B cell (primary cell): ENCODE measurements around the gene CNTNAP2. TPM values are rescaled to one million over a fixed set of nuclear protein-coding genes. Genes with fewer than 3 reads are reported as not detected.

Source experiments
- ATAC-seq: fragments of 200-7000 bp; cut with Tn5 transposase; one replicate; pipeline ENCODE4 v1.10.0; 2021; ENCODE audit warnings: low read depth, mild to moderate bottlenecking, moderate number of reproducible peaks, moderate library complexity
- CTCF ChIA-PET: fragments of 350-600 bp; sonication (Branson Sonifier 250); formaldehyde crosslinking; loops from one replicate; lab custom pipeline; 2021; ENCODE audit warnings: antibody characterized with exemption, inconsistent platforms; lab: Charles Lee
- POLR2A ChIA-PET: fragments of 350-600 bp; sonication (Branson Sonifier 250); formaldehyde crosslinking; loops from one replicate; lab custom pipeline; 2021; ENCODE audit warnings: antibody characterized with exemption; lab: Charles Lee
- DNase-seq: peaks from one replicate; pipeline ENCODE4 v3.0.0; 2013
- H2AFZ ChIP-seq: 2 replicates; pipeline ENCODE4 v1.6.1; 2012; ENCODE audit warnings: mild to moderate bottlenecking, low read depth, low read length; ENCODE audit not compliant: insufficient read depth, poor library complexity, severe bottlenecking
- H3K27ac ChIP-seq, 2 donors: 1 replicate in 1 of 2; 2 replicates in 1 of 2; pipeline ENCODE4 v1.5.1; 2012 to 2013; ENCODE audit warnings: low read length in 2 of 2, mild to moderate bottlenecking in 2 of 2, moderate library complexity in 1 of 2
- H3K27me3 ChIP-seq, 4 experiments: fragments of 200-600 bp in 1 of 4; sonication (generic) in 1 of 4; replicated peaks in 1 of 4; 1 replicate in 2 of 4; 2 replicates in 2 of 4; pipeline versions ENCODE4 v1.6.1 to v1.7.0; 2013 to 2016; ENCODE audit warnings: low read length in 3 of 4, mild to moderate bottlenecking in 2 of 4, mixed read lengths in 1 of 4, moderate library complexity in 1 of 4; ENCODE audit not compliant: insufficient read depth in 4 of 4, control insufficient read depth in 3 of 4; ENCODE audit errors: control extremely low read depth in 1 of 4
- H3K36me3 ChIP-seq, 2 experiments: replicated peaks in 1 of 2; 1 replicate in 1 of 2; 2 replicates in 1 of 2; pipeline versions ENCODE4 v1.6.1 to v1.7.1; 2013; ENCODE audit warnings: low read length in 1 of 2; ENCODE audit not compliant: insufficient read depth in 2 of 2, control insufficient read depth in 1 of 2; ENCODE audit errors: control extremely low read depth in 1 of 2, extremely low read depth in 1 of 2
- H3K4me1 ChIP-seq, 2 donors: fragments of 200-600 bp in 1 of 2; sonication (generic) in 1 of 2; 1 replicate in 1 of 2; 2 replicates in 1 of 2; pipeline versions ENCODE4 v1.5.1 to v1.6.1; 2013 to 2017; ENCODE audit warnings: low read length in 2 of 2; ENCODE audit not compliant: control insufficient read depth in 2 of 2, insufficient read depth in 2 of 2
- H3K4me2 ChIP-seq: replicated peaks from 2 replicates; pipeline ENCODE3; 2012; ENCODE audit warnings: mild to moderate bottlenecking, low read depth, low read length; ENCODE audit not compliant: poor library complexity, severe bottlenecking
- H3K4me3 ChIP-seq, 5 experiments: fragments of 200-600 bp in 1 of 5; sonication (generic) in 1 of 5; 1 replicate in 3 of 5; 2 replicates in 2 of 5; pipeline versions ENCODE4 v1.5.1 to v1.7.0; 2011 to 2016; ENCODE audit warnings: low read length in 4 of 5, mild to moderate bottlenecking in 4 of 5, low read depth in 2 of 5, control low read depth in 1 of 5, moderate library complexity in 1 of 5; ENCODE audit not compliant: insufficient read depth in 1 of 5; ENCODE audit errors: control extremely low read depth in 1 of 5, extremely low read depth in 1 of 5
- H3K79me2 ChIP-seq: fragments of 200-600 bp; sonication (generic); one replicate; pipeline ENCODE4 v1.6.0; 2016; ENCODE audit warnings: low read length; ENCODE audit not compliant: control insufficient read depth, insufficient read depth
- H3K9ac ChIP-seq: fragments of 200-600 bp; sonication (generic); 2 replicates; pipeline ENCODE4 v1.6.1; 2017; ENCODE audit warnings: mild to moderate bottlenecking, low read length, moderate library complexity
- H3K9me3 ChIP-seq, 3 donors: one replicate each; pipeline versions ENCODE4 v1.6.1 to v1.7.1; 2013; ENCODE audit warnings: low read length in 2 of 3; ENCODE audit not compliant: control insufficient read depth in 2 of 3, insufficient read depth in 1 of 3; ENCODE audit errors: control extremely low read depth in 1 of 3
- H4K20me1 ChIP-seq: 2 replicates; pipeline ENCODE4 v1.6.0; 2012; ENCODE audit warnings: mild to moderate bottlenecking, low read length; ENCODE audit not compliant: insufficient read depth, control insufficient read depth, poor library complexity, severe bottlenecking
- H3K27ac Mint-ChIP-seq: one replicate; pipeline ENCODE4 v1.8.0; 2021; ENCODE audit warnings: mixed read lengths
- H3K27me3 Mint-ChIP-seq: one replicate; pipeline ENCODE4 v1.8.0; 2021; ENCODE audit warnings: mixed read lengths
- H3K4me1 Mint-ChIP-seq: one replicate; pipeline ENCODE4 v1.8.0; 2021; ENCODE audit warnings: mixed read lengths
- H3K4me3 Mint-ChIP-seq: one replicate; pipeline ENCODE4 v1.8.0; 2021; ENCODE audit warnings: mixed read lengths
- H3K9me3 Mint-ChIP-seq: one replicate; pipeline ENCODE4 v1.8.0; 2022; ENCODE audit warnings: mixed read lengths; ENCODE audit not compliant: insufficient read depth
- CTCF ChIP-seq: fragments of 200-600 bp; IDR thresholded peaks from one replicate; pipeline ENCODE4 v1.8.0; 2022; ENCODE audit warnings: antibody characterized with exemption, mild to moderate bottlenecking
- EZH2 ChIP-seq: IDR thresholded peaks from 2 replicates; pipeline ENCODE4 v1.6.1; 2012; ENCODE audit warnings: borderline replicate concordance, low read depth, mild to moderate bottlenecking, moderate library complexity, low read length; ENCODE audit not compliant: insufficient read depth, poor library complexity, severe bottlenecking
- WGBS: methylation state at CpG from one replicate; pipeline ENCODE4 v1.1.5; 2013; ENCODE audit warnings: missing lambda C conversion rate; ENCODE audit not compliant: insufficient coverage; 5-methylcytosine and 5-hydroxymethylcytosine counted together
- intact Hi-C: fragments of 100-400 bp; cut with micrococcal nuclease; formaldehyde crosslinking; loops from one replicate; pipeline ENCODE4 v1.10.0; 2022
- polyA plus RNA-seq: library from polyadenylated mRNA; depleted of rRNA; stranded (reverse); fragments of >200 nt; gene quantifications from 2 replicates; pipeline ENCODE4 v1.2.3, GENCODE V29; 2012
- total RNA-seq, 2 donors: library from RNA; stranded (reverse); fragments of 120-200 nt in 1 of 2; gene quantifications; 1 replicate in 1 of 2; 2 replicates in 1 of 2; pipeline versions ENCODE4 v1.2.3 to v1.2.4, GENCODE V29; 2013 to 2022

CNTNAP2 gene
- total and polyA plus RNA-seq, 2 donors (not counting 1 experiment from before 2014, with no cell fraction given) = 7.4 to 16.6 TPM

- no peak overlapping the region for H3K27ac Mint-ChIP-seq
- Histone ChIP-seq H3K36me3 (no peaks in the 10 kb centered on the region), H2AFZ (no peak overlapping the region), H3K4me2 (no peak overlapping the region), H3K9ac (no peak overlapping the region), H3K27me3 (no peaks in the 10 kb centered on the region), H3K27ac (no peak overlapping the region), H3K9me3 (no peaks in the 10 kb centered on the region), H3K4me3 (no peak overlapping the region), H4K20me1 (no peaks in the 10 kb centered on the region), H3K4me1 (no peaks in the 10 kb centered on the region), H3K79me2 (no peaks in the 10 kb centered on the region)
- 90% methylated on average over 1 of the region's 1 CpG for WGBS
- H3K4me1 Mint-ChIP-seq = no peaks in the 10 kb centered on the region
- POLR2A ChIA-PET = no interaction called here
- TF ChIP-seq EZH2 (no peak), CTCF (no peak)
- H3K9me3 Mint-ChIP-seq = no peaks in the 10 kb centered on the region
- no peak overlapping the region for H3K4me3 Mint-ChIP-seq
- peaks cover 3% of the 10 kb centered on the region for H3K27me3 Mint-ChIP-seq
- ATAC-seq (no peak), DNase-seq (no peak)
- intact Hi-C loops = no loop called here
- CTCF ChIA-PET = no interaction called here
Measured at GRCh38 chr7:148105853-148106252, 1989.3 kb downstream of the CNTNAP2 start.

GRCh38 chr7:148107443-148108127 lies 1991.0 kb downstream of the CNTNAP2 start:
- Histone ChIP-seq H3K79me2 (no peaks in the 10 kb centered on the region), H4K20me1 (no peaks in the 10 kb centered on the region), H3K9ac (no peak overlapping the region), H3K36me3 (no peaks in the 10 kb centered on the region), H3K4me1 (no peaks in the 10 kb centered on the region), H3K9me3 (no peaks in the 10 kb centered on the region), H3K4me3 (no peak overlapping the region), H3K4me2 (no peak overlapping the region), H3K27me3 (no peaks in the 10 kb centered on the region), H2AFZ (no peak overlapping the region), H3K27ac (no peak overlapping the region)
- no peak for TF ChIP-seq CTCF
- no peak for TF ChIP-seq EZH2
- ChIA-PET POLR2A (no interaction called here), CTCF (no interaction called here)
- no peak for ATAC-seq
- no peaks in the 10 kb centered on the region for H3K9me3 Mint-ChIP-seq
- intact Hi-C loops = no loop called here
- no peak for DNase-seq
- H3K27ac Mint-ChIP-seq = no peak overlapping the region
- H3K4me3 Mint-ChIP-seq = no peak overlapping the region
- H3K4me1 Mint-ChIP-seq = no peaks in the 10 kb centered on the region
- H3K27me3 Mint-ChIP-seq = peaks cover 3% of the 10 kb centered on the region
- WGBS = 87% methylated on average over 5 of the region's 6 CpGs
